ENCODE data around the gene BSCL2.
"Not testable (repeated sequence)": the region's sequence is repeated elsewhere in the genome, so short reads cannot be mapped to it uniquely, and the experiment has no call there.

BSCL2 gene

GRCh38 chr11:62707277-62707861 lies at the start of gene BSCL2, which contains the start of gene GNG3:
Gene BSCL2, minus strand, starts transcription at chr11:62707424. Its CDS starts 229 bp downstream, at chr11:62707195.
Gene GNG3, plus strand, starts transcription at chr11:62707676. Its CDS starts 620 bp downstream, at chr11:62708296.
- DNase-seq = no peak

- DNase-seq = no peak
Measured at GRCh38 chr11:62755086-62755615, 47.9 kb upstream of the BSCL2 start.

GRCh38 chr11:62753736-62754603 lies 46.7 kb upstream of the BSCL2 start, which contains the start of gene ZBTB3:
Gene ZBTB3, minus strand, starts transcription at chr11:62754160. Its CDS starts 496 bp downstream, at chr11:62753664.
- peak; percentile 100 for DNase-seq

DNA sequence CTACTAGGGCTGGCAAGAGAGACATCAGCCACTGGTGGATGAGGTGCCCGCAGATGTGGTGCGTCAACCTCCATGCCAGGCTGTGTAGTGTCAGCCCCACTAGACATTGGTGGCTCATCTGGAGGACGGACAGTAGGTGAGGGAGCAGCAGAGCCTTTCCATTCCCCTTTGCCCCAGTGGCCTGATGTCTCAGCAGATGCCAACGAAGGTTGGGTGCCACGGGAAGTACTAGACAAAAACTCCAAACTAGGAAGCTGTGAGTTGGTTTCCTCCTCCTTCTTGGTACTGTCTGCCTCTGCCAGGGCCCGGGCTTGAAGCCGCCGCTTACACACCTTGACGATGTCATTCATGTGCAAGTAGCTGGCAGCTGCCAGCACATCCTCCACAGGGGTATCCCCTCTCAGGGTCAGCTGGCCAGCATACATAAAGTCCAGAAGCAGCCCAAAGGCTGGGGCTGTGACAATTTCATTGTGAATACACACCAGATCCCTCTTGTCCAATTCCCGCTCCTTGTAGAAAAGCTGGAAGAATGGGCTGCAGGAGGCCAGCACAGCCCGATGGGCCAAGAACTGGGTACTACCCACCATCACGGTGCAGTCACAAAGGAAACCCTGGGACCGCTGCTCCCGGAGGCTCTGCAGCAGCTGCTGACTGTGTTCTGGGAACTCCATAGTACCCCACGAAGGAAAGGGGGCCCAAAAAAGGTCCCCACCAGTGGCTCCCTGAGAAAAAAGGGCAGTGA lies 45.9 kb upstream of the BSCL2 start:
- DNase-seq = no peak

DNA sequence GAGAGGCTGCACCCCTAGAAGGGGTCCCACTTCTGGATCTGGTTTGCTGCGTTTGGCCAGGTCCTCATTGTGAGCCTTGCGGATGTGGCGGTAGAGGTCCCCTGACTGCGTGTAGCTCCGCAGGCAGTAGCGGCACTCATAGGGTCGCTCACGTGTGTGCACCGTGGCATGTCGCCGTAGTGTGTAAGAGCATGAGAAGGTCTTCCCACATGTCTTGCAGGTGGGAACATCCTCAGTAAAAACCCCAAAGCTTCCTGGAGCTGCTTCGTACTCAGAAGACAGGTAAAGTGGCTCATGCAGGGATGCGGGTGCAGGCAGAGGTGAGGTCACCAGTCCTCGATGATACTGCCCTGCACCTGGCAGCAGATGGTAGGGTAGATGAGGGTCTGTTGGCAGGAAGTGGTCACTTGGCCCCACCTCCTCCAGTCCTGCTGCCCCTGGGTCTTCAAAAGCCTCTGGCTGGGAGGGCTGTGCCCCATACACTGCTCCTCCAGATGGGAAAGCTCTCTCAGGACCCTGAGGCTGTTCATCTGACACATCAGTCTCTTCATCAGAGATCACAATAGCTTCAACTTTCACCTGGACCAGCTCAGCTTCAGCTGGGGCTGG lies 45.1 kb upstream of the BSCL2 start:
- DNase-seq = no peak

DNA sequence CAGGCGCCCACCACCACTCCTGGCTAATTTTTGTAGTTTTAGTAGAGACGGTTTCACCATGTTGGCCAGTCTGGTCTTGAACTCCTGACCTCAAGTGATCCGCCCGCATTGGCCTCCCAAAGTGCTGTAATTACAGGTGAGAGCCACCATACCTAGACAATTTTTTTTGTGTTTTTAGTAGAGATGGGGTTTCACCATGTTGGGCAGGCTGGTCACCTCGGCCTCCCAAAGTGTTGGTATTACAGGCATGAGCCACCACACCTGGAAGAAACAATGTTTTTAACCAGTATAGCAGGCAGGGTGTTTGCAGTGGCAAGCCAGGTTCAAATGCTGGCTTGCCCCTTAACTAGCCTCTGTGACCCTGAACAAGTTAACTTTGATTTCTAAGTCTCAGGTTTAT lies 42.7 kb upstream of the BSCL2 start:
- not testable (repeated sequence) for DNase-seq

DNA sequence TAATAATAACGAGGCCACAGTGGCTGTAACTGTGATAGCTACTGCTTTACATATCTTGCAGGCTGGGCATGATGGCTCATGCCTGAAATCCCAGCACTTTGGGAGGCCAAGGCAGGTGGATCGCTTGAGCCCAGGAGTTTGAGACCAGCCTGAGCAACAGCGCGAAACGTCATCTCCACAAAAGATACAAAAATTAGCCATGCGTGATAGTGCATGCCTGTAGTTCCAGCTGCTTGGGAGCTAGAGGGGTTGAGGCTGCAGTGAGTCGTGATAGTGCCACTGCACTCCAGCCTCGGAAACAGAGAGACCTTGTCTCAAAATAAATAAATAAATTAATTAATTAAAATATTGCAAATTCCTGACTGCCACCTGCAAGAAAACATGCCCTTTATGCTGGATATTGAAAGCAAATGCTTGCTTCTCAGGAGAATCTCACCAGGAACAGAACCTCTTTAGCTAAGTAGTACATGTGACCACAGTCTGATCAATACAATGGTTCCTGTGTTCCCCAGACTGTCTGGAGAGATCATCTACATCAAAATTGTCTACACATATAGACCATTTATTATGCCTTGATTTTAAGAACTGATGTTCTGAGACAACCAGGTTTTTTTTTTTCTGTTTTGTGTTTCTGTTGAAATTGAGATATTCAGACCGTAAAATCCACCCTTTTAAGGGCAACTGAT lies 40.4 kb upstream of the BSCL2 start:
- no peak for DNase-seq

DNA sequence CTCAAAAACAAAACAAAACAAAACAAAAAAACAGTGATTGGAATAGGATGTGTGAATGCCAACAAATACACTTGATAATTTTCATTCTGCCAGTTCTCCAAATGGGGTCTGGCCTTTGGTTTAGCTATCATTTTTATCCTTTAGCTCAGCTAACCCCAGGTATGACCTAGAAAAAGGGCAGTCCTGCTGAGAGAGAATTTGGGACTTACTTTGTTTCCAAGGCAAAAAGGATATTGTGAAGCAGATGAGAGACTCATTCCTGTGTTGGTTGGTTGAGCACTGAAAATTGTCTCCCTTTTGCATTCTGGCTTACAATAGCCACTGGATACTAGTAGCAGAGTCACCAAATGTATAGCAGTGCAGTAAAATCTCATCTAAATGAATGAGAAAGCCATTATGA lies 30.0 kb upstream of the BSCL2 start:
- DNase-seq = no peak

DNA sequence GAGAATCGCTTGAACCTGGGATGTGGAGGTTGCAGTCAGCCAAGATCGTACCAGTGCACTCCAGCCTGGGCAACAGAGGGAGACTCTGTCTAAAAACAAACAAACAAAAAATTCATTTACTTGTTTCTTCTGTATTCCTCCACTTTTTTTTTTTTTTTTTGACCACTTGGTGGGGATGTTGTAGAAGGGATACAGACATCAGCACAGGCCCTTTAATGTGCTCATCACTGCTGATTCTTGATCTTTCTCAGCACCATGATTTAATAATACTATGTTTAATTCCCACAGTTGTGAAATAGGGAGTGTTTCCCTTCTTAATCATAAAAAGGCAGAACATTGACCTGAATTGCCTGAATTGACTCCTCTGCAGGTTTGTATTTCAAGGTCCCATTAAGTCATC lies 25.6 kb upstream of the BSCL2 start:
- peak; percentile 55 to 63 for DNase-seq

DNA sequence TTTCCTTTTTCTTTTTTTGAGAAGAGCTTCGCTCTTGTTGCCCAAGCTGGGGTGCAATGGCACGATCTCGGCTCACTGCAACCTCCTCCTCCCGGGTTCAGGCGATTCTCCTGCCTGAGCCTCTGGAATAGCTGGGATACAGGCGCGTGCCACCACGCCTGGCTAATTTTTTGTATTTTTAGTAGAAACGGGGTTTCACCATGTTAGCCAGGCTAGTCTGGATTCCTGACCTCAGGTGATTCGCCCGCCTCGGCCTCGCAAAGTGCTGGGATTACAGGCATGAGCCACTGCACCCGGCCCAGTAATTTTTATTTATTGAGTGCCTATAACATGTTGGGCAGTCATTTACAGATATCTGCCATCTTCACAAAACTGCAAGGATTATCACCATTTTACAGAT lies 22.9 kb upstream of the BSCL2 start:
- not testable (repeated sequence) for DNase-seq

- peak; percentile 92 to 93 for DNase-seq
Measured at GRCh38 chr11:62728171-62728988, 21.2 kb upstream of the BSCL2 start, which contains the start of gene TTC9C. Gene TTC9C, plus strand, starts transcription at chr11:62728486. Its CDS starts 363 bp downstream, at chr11:62728849.

- DNase-seq = peak; percentile 96 to 98
Measured at GRCh38 chr11:62727872-62728170, 20.6 kb upstream of the BSCL2 start.

- DNase-seq = peak; percentile 98 to 99
Measured at GRCh38 chr11:62727165-62727871, 20.1 kb upstream of the BSCL2 start, which contains the start of gene HNRNPUL2. Gene HNRNPUL2, minus strand, starts transcription at chr11:62727457. Its CDS starts 301 bp downstream, at chr11:62727156.

GRCh38 chr11:62726915-62727164 lies 19.6 kb upstream of the BSCL2 start:
- no peak for DNase-seq

GRCh38 chr11:62726156-62726914 lies 19.1 kb upstream of the BSCL2 start:
- DNase-seq = no peak

DNA sequence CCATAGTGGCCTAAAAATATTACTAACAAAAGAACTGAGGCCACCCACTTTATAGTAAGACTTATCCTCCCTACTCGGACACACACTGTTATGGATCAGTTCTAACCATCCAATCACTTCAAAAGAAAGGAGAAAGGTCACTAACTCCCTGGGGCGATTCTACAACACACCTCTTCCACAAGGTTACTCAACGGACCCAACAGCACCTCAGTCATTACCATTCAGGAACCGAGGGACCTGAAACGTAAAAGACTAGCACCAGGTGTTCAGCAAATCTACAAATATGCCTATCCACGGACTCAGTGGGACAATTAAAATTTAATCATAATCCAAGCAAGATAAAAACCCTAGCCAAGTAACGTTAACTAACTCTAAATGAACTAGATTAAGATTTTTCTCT lies 18.4 kb upstream of the BSCL2 start:
- no peak for DNase-seq

DNA sequence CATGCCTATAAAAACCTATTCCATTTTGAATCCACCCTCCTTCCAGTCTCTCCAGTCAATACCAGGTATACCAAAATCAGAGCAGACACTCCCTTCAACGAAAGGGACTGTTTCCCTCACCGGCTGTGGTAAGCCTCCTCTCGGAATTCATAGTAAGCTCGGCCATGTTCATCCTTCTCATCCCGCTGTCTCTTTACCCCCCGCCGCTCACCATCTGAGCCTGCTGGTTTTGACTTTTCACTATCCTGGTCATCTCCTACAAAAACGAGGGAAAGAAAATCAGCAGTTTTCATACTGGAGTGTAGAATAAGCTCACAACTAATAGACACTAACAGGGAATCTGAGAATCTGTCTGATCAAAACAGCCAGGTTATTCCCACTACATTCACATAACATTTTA lies 16.9 kb upstream of the BSCL2 start:
- no peak for DNase-seq

DNA sequence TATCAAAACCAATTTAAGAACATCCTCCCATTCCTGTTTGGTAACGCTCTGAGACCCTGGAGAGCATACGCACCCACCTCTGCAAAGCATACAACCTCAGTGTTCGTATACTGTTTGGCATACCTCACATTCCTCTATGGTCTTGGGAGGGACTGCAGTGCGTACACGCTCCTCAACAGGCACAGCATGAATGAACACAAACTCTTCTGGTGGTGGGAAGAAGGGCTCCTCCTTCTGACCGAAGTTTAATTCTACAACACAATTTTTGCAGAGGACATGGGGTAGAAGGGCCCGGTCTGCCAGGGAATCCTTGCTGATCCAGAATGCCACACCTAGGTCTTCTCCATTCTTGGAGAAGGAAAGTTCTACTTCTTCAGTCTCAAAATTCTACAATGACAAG lies 14.8 kb upstream of the BSCL2 start:
- peak; percentile 56 to 77 for DNase-seq

DNA sequence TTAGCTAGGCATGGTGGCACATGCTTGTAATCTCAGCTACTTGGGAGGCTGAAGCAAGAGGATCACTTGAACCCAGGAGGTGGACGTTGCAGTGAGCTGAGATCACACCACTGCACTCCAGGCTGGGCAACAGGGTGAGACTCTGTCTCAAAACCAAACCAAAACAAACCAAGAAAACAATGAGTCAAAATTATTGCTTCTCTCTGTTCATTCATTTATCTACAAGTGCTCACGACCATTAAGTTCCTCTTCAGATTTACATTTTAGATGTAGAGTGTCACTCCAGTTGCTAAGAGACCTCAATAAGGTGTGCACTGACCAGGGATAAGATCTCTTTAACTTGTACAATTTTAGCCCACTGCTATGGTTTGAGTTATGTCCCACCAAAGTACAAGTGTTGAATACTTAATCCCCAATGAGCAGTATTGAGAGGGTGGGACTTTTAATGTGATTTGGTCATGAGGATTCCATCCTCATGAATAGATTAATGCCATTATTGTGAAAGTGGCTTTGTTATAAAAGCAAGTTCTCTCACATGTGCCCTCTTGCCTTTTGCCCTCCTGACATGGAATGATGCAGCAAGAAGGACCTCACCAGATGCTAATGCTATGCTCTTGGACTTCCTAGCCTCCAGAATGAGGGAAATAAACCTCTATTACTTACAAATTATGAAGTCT lies 12.2 kb upstream of the BSCL2 start:
- DNase-seq = no peak

Data from Kasumi-1 (cell line).